DOHH2 (cell line): ENCODE data around the gene ZNF507.

Experiments used
- H3F3A ChIP-seq: fragments of 200-600 bp; sonication (generic), shearing (Covaris generic); 2 replicates; pipeline ENCODE4 v1.6.0; 2016; ENCODE audit warnings: antibody characterized with exemption, mild to moderate bottlenecking; ENCODE audit not compliant: control insufficient read depth, insufficient read depth
- H3K27ac ChIP-seq: fragments of 200-600 bp; sonication (generic); 2 replicates; pipeline ENCODE4 v1.5.1; 2014; ENCODE audit warnings: low read depth, mild to moderate bottlenecking, low read length, moderate library complexity
- H3K27me3 ChIP-seq: fragments of 200-600 bp; sonication (generic); 2 replicates; pipeline ENCODE4 v1.6.1; 2014; ENCODE audit warnings: mild to moderate bottlenecking, low read length, mixed read lengths; ENCODE audit not compliant: control insufficient read depth
- H3K36me3 ChIP-seq: fragments of 200-600 bp; sonication (generic); 2 replicates; pipeline ENCODE4 v1.6.1; 2014; ENCODE audit warnings: mild to moderate bottlenecking, low read length, moderate library complexity, mixed read lengths; ENCODE audit not compliant: control insufficient read depth
- H3K4me1 ChIP-seq: fragments of 200-600 bp; sonication (generic); 2 replicates; pipeline ENCODE4 v1.6.1; 2014; ENCODE audit warnings: mild to moderate bottlenecking, low read length, mixed read lengths; ENCODE audit not compliant: control insufficient read depth
- H3K4me2 ChIP-seq: fragments of 200-600 bp; sonication (generic); 2 replicates; pipeline ENCODE4 v1.6.0; 2014; ENCODE audit warnings: mild to moderate bottlenecking, low read length, moderate library complexity
- H3K4me3 ChIP-seq: fragments of 200-600 bp; sonication (generic); 2 replicates; pipeline ENCODE4 v1.5.1; 2014; ENCODE audit warnings: mild to moderate bottlenecking, low read length, mixed read lengths
- H3K79me2 ChIP-seq: fragments of 200-600 bp; sonication (generic); 2 replicates; pipeline ENCODE4 v1.6.1; 2014; ENCODE audit warnings: mild to moderate bottlenecking, low read length, mixed read lengths; ENCODE audit not compliant: control insufficient read depth
- H3K9me2 ChIP-seq: fragments of 200-600 bp; sonication (generic); replicated peaks from 2 replicates; pipeline ENCODE4 v1.6.1; 2014; ENCODE audit warnings: mild to moderate bottlenecking, low read length, mixed read lengths; ENCODE audit not compliant: control insufficient read depth
- H3K9me3 ChIP-seq: fragments of 200-600 bp; sonication (generic); 2 replicates; pipeline ENCODE4 v1.6.1; 2014; ENCODE audit warnings: antibody characterized with exemption, low read length, mixed read lengths; ENCODE audit not compliant: control insufficient read depth, insufficient read depth
- H4K20me1 ChIP-seq: fragments of 200-600 bp; sonication (generic); 2 replicates; pipeline ENCODE4 v1.6.0; 2014; ENCODE audit warnings: low read depth, mild to moderate bottlenecking, antibody characterized with exemption, low read length, moderate library complexity; ENCODE audit not compliant: control insufficient read depth, insufficient read depth
- EZH2phosphoT487 ChIP-seq: fragments of 200-600 bp; sonication (generic); IDR thresholded peaks from 2 replicates; pipeline ENCODE4 v1.6.1; 2017; ENCODE audit warnings: borderline replicate concordance, mild to moderate bottlenecking, antibody characterized with exemption, low read length, moderate library complexity, mixed read lengths
- TF ChIP-seq, protein P1 (sequence below): fragments of 200-600 bp; sonication (generic); IDR thresholded peaks from one replicate; pipeline ENCODE4 v1.5.1; 2014; ENCODE audit warnings: antibody characterized with exemption, mild to moderate bottlenecking, low read depth, low read length; ENCODE audit not compliant: poor library complexity, severe bottlenecking

ZNF507 gene

GRCh38 chr19:32387701-32388392 is 42.4 kb downstream of the ZNF507 start:
- H3K27ac ChIP-seq, result no peak overlapping the region
- no peaks in the 10 kb centered on the region for H4K20me1 ChIP-seq
- H3F3A ChIP-seq, result peaks cover 17% of the 10 kb centered on the region; the same call in 1 of the 2 replicates
- no peak for TF ChIP-seq EZH2phosphoT487
- TF ChIP-seq, protein P1, sequence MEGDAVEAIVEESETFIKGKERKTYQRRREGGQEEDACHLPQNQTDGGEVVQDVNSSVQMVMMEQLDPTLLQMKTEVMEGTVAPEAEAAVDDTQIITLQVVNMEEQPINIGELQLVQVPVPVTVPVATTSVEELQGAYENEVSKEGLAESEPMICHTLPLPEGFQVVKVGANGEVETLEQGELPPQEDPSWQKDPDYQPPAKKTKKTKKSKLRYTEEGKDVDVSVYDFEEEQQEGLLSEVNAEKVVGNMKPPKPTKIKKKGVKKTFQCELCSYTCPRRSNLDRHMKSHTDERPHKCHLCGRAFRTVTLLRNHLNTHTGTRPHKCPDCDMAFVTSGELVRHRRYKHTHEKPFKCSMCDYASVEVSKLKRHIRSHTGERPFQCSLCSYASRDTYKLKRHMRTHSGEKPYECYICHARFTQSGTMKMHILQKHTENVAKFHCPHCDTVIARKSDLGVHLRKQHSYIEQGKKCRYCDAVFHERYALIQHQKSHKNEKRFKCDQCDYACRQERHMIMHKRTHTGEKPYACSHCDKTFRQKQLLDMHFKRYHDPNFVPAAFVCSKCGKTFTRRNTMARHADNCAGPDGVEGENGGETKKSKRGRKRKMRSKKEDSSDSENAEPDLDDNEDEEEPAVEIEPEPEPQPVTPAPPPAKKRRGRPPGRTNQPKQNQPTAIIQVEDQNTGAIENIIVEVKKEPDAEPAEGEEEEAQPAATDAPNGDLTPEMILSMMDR, result no peak
- H3K4me1 ChIP-seq, result peaks cover 6% of the 10 kb centered on the region
- no peaks in the 10 kb centered on the region for H3K9me3 ChIP-seq
- no peak overlapping the region for H3K4me3 ChIP-seq
- H3K27me3 ChIP-seq, result no peaks in the 10 kb centered on the region
- no peak overlapping the region for H3K4me2 ChIP-seq
- no peaks in the 10 kb centered on the region for H3K9me2 ChIP-seq
- H3K36me3 ChIP-seq, result peaks cover 33% of the 10 kb centered on the region
- no peaks in the 10 kb centered on the region for H3K79me2 ChIP-seq

GRCh38 chr19:32388393-32388855 is 43.0 kb downstream of the ZNF507 start:
- no peaks in the 10 kb centered on the region for H3K9me2 ChIP-seq
- H3K36me3 ChIP-seq, result peaks cover 27% of the 10 kb centered on the region
- TF ChIP-seq, protein P1, result no peak
- TF ChIP-seq EZH2phosphoT487, result no peak
- no peak overlapping the region for H3K27ac ChIP-seq
- H3K4me1 ChIP-seq, result peaks cover 6% of the 10 kb centered on the region
- peaks cover 15% of the 10 kb centered on the region; the same call in 1 of the 2 replicates for H3F3A ChIP-seq
- no peaks in the 10 kb centered on the region for H3K9me3 ChIP-seq
- no peak overlapping the region for H3K4me2 ChIP-seq
- H3K79me2 ChIP-seq, result no peaks in the 10 kb centered on the region
- H4K20me1 ChIP-seq, result no peaks in the 10 kb centered on the region
- no peak overlapping the region for H3K4me3 ChIP-seq
- H3K27me3 ChIP-seq, result no peaks in the 10 kb centered on the region

DNA sequence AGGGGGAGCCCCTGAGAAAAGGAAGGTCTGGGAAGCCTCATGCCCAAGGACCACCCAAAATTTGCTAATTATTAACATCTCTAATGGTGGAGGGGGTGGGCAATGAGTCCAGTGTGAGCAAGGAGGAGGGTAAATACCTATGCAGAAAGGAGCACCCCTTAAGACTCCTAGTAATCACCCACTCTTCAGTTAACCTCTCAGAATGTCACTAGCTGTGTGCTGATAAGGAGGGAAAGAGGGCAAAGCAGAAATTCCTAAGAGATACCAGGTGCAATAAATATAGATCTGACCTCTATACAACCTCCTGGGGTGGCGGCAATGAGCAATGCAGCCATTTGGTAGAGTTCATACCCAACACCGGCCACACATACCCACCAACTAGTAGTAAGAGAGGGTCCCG is 47.5 kb downstream of the ZNF507 start:
- Histone ChIP-seq H3F3A (peaks cover 15% of the 10 kb centered on the region; the same call in 1 of the 2 replicates), H3K9me2 (no peaks in the 10 kb centered on the region), H4K20me1 (no peaks in the 10 kb centered on the region), H3K27me3 (no peaks in the 10 kb centered on the region), H3K4me3 (no peak overlapping the region), H3K36me3 (peaks cover 15% of the 10 kb centered on the region), H3K79me2 (no peaks in the 10 kb centered on the region), H3K4me2 (no peak overlapping the region), H3K27ac (no peak overlapping the region), H3K9me3 (no peaks in the 10 kb centered on the region), H3K4me1 (peaks cover 6% of the 10 kb centered on the region)
- TF ChIP-seq EZH2phosphoT487, result no peak
- TF ChIP-seq, protein P1, result no peak
